SH-SY5Y (cell line): ENCODE results near the gene RASGRP2.

Experiments
- GATA2 ChIP-seq: IDR thresholded peaks from 2 replicates; pipeline ENCODE4 v1.6.1; 2011; ENCODE audit warnings: mild to moderate bottlenecking, low read depth, low read length
- GATA3 ChIP-seq: IDR thresholded peaks from 2 replicates; pipeline ENCODE4 v1.6.1; 2011; ENCODE audit warnings: low read depth, mild to moderate bottlenecking, low read length, moderate library complexity

- TF ChIP-seq GATA2 (no peak), GATA3 (no peak)
These were observed 41.1 kb upstream of the RASGRP2 start for GRCh38 chr11:64784813-64785581.
